Measurements from ENCODE around the gene PGM1.
A peak's percentile ranks its signal among the peaks of the same experiment; 100 is the strongest.

DNA sequence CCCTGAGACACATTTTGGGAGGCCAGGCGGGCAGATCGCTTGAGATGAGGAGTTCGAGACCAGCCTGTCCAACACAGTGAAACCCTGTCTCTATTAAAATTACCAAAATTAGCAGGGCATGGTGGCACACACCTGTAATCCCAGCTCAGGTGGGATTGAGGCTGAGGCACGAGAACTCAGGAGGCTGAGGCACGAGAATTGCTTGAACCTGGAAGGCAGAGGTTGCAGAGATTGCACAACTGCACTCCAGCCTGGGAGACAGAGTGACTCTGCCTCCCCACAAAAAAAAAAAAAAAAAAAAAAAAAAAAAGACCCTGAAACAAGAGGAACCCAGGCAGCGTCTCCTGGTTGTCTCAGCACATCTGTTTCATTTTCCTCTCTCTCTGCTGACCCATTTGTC lies 24.2 kb downstream of the PGM1 start:
- TF ChIP-seq CREM (CRISPR knock-in tag; IDR thresholded peaks at IDR 0.05) = no peak
- TF ChIP-seq, protein P1, sequence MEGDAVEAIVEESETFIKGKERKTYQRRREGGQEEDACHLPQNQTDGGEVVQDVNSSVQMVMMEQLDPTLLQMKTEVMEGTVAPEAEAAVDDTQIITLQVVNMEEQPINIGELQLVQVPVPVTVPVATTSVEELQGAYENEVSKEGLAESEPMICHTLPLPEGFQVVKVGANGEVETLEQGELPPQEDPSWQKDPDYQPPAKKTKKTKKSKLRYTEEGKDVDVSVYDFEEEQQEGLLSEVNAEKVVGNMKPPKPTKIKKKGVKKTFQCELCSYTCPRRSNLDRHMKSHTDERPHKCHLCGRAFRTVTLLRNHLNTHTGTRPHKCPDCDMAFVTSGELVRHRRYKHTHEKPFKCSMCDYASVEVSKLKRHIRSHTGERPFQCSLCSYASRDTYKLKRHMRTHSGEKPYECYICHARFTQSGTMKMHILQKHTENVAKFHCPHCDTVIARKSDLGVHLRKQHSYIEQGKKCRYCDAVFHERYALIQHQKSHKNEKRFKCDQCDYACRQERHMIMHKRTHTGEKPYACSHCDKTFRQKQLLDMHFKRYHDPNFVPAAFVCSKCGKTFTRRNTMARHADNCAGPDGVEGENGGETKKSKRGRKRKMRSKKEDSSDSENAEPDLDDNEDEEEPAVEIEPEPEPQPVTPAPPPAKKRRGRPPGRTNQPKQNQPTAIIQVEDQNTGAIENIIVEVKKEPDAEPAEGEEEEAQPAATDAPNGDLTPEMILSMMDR (IDR thresholded peaks at IDR 0.05) = 0 out of 2 replicates have a peak, but pooled peaks have one; percentile 9
- no peak for TF ChIP-seq NR2C2 (CRISPR knock-in tag; IDR thresholded peaks at IDR 0.05)
- TF ChIP-seq NFYB (CRISPR knock-in tag; conservative IDR thresholded peaks at IDR 0.05; ENCODE audit: low read depth) = no peak
- no peak for TF ChIP-seq ZBTB21 (CRISPR knock-in tag; IDR thresholded peaks at IDR 0.05; ENCODE audit: borderline replicate concordance)
- no peak for TF ChIP-seq SMAD3 (CRISPR knock-in tag; IDR thresholded peaks at IDR 0.05; ENCODE audit: borderline replicate concordance)

Data from WTC11 (cell line).